ENCODE data around the gene PLEKHG4B. TPM values are rescaled to one million over a fixed set of nuclear protein-coding genes. Genes with fewer than 3 reads are reported as not detected.
A peak's percentile ranks its signal among the peaks of the same experiment; 100 is the strongest.

The PLEKHG4B gene
- total and polyA plus RNA-seq, 2 of the 8 experiments (the other 6 are each of a cell fraction or from before 2014, with no cell fraction given) = 31.1 to 43.6 TPM

- no peak overlapping the region for H2AK5ac ChIP-seq (ENCODE audit: low read depth, low read length)
- H3K36me3 ChIP-seq (ENCODE audit: control insufficient read depth in 2 of 4, insufficient read depth in 4 of 4, low read length in 3 of 4) = peaks cover 0 to 23% (median 5%) of the 10 kb centered on the region in 4 experiments; a peak in 2 of 8 replicates
- peaks cover 0 to 22% (median 9%) of the 10 kb centered on the region in 4 experiments; a peak in 4 of 7 replicates for H3K4me1 ChIP-seq (replicated peaks in 1 of 4; ENCODE audit: control insufficient read depth in 3 of 4, insufficient read depth in 4 of 4, low read length in 3 of 4)
- ChIA-PET POLR2A (ENCODE audit: partially characterized antibody) (interaction anchor here (0.9 to 2.9 kb wide), 4 partner anchors 11 to 35 kb away, joined by 3 to 14 read pairs (median 8); partner anchors contain the start of gene PLEKHG4B), CTCF (ENCODE audit: partially characterized antibody) (no interaction called here)
- H4K5ac ChIP-seq (ENCODE audit: insufficient read length, low read depth, low read length) = peak overlapping the region; percentile 22
- TF ChIP-seq FOSL1 (IDR thresholded peaks at IDR 0.05; ENCODE audit: insufficient read depth, low read depth, low read length) = no peak
- peak; percentile 85 for TF ChIP-seq YY1 (IDR thresholded peaks at IDR 0.05; ENCODE audit: low read depth, low read length)
- peak; percentile 55; the same call in 1 of the 2 replicates for TF ChIP-seq MAX (IDR thresholded peaks at IDR 0.05)
- TF ChIP-seq POU5F1 (IDR thresholded peaks at IDR 0.05; ENCODE audit: low read depth, low read length) = no peak
- no peak overlapping the region for H3K18ac ChIP-seq (ENCODE audit: extremely low read depth, low read length)
- H2BK15ac ChIP-seq (ENCODE audit: low read length) = 0 out of 2 replicates have a peak overlapping the region, but pooled peaks have one; percentile 49
- peak overlapping the region; percentile 81 for H2BK5ac ChIP-seq (ENCODE audit: low read depth, low read length)
- no peak overlapping the region for H3K4me3 ChIP-seq (ENCODE audit: extremely low read depth in 1 of 4, insufficient read depth in 2 of 4, low read depth in 3 of 4, low read length in 4 of 4)
- FAIRE-seq (no peak), DNase-seq (ENCODE audit: low read depth in 1 of 2, low spot score in 2 of 2) (no peak)
- H4K91ac ChIP-seq (replicated peaks; ENCODE audit: insufficient read length, low read length) = no peak overlapping the region
- H2BK20ac ChIP-seq (ENCODE audit: low read length) = no peak overlapping the region
- no peak overlapping the region for H3K56ac ChIP-seq (replicated peaks; ENCODE audit: insufficient read length, low read depth, low read length)
- H3K79me1 ChIP-seq (ENCODE audit: low read depth, low read length) = no peaks in the 10 kb centered on the region
- 86% methylated on average over 7 of the region's 7 CpGs; no CpG with 5 or more reads in 1 of the 2 experiments for WGBS, 2 experiments (ENCODE audit: extremely low coverage in 1 of 2, insufficient coverage in 1 of 2, insufficient read length in 1 of 2, insufficient replicate concordance in 2 of 2, low coverage in 1 of 2, low lambda C conversion rate in 2 of 2, missing lambda C conversion rate in 1 of 2)
- H3K4ac ChIP-seq (replicated peaks; ENCODE audit: insufficient read length, low read depth, low read length) = no peak overlapping the region
- no peak overlapping the region for H2AFZ ChIP-seq (ENCODE audit: low read length)
- no peak overlapping the region for H2BK12ac ChIP-seq (ENCODE audit: low read depth, low read length)
- H3K27ac ChIP-seq (ENCODE audit: low read depth, low read length) = no peak overlapping the region
- H3K4me2 ChIP-seq (ENCODE audit: insufficient read depth in 1 of 2, low read depth in 2 of 2, low read length in 2 of 2) = no peak overlapping the region
- H3K27me3 ChIP-seq (replicated peaks in 1 of 4; ENCODE audit: control insufficient read depth in 3 of 4, extremely low read depth in 1 of 4, insufficient read depth in 3 of 4, low read length in 3 of 4) = no peaks in the 10 kb centered on the region
- H3K14ac ChIP-seq (ENCODE audit: insufficient read length) = no peak overlapping the region
- no peaks in the 10 kb centered on the region for H4K20me1 ChIP-seq (replicated peaks in 1 of 2; ENCODE audit: control insufficient read depth in 1 of 2, insufficient read depth in 2 of 2, low read length in 2 of 2)
- H2BK120ac ChIP-seq (replicated peaks; ENCODE audit: low read depth, low read length) = no peak overlapping the region
- H3K9ac ChIP-seq (replicated peaks in 1 of 4; ENCODE audit: extremely low read depth in 1 of 4, low read depth in 3 of 4, low read length in 3 of 4) = no peak overlapping the region
- H3K23me2 ChIP-seq (ENCODE audit: low read depth, low read length) = no peaks in the 10 kb centered on the region
- H3K23ac ChIP-seq (ENCODE audit: insufficient read length) = no peak overlapping the region
- H3K79me2 ChIP-seq (ENCODE audit: control insufficient read depth in 1 of 2, insufficient read depth in 2 of 2, low read length in 2 of 2) = peaks cover 0 to 40% of the 10 kb centered on the region in 2 experiments; a peak in 2 of 4 replicates
- H4K8ac ChIP-seq (ENCODE audit: extremely low read depth, insufficient read depth, low read length) = no peak overlapping the region
- H3K9me3 ChIP-seq (ENCODE audit: insufficient read depth in 2 of 2, low read depth in 1 of 2, low read length in 1 of 2) = peaks cover 0 to 7% of the 10 kb centered on the region in 2 experiments; a peak in 2 of 4 replicates
Observed at GRCh38 chr5:126806-127205, 34.8 kb downstream of the PLEKHG4B start.
